LNCAP (cell line): ENCODE results near the gene ARHGAP8.

Experiments used
- CTCF ChIP-seq: fragments of 450-650 bp; IDR thresholded peaks from 2 replicates; pipeline ENCODE4 v1.5.1; 2017; ENCODE audit warnings: mild to moderate bottlenecking

The ARHGAP8 gene

GRCh38 chr22:44783091-44783490 lies 30.7 kb downstream of the ARHGAP8 start:
- no peak for TF ChIP-seq CTCF

GRCh38 chr22:44783581-44783980 lies 31.2 kb downstream of the ARHGAP8 start:
- TF ChIP-seq CTCF, result no peak

GRCh38 chr22:44786136-44786535 lies 33.8 kb downstream of the ARHGAP8 start:
- no peak for TF ChIP-seq CTCF

GRCh38 chr22:44786610-44787009 lies 34.2 kb downstream of the ARHGAP8 start:
- TF ChIP-seq CTCF, result no peak

DNA sequence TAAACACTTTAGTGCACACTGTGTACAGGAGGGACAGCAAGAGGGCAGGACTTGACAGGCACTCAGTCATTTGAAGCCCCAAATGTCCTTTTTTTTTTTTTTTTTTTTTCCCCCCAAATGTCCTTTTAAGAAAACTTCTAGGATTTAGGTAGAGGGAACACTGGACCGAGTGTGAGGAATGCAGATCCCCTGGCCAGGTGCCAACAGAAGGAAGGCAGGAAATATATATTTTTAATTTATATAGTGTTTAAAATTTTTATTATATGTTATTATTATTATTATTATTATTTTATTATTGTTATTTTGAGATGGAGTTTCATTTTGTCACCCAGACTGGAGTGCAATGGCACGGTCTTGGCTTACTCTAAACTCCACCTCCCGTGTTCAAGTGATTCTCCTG lies 35.5 kb downstream of the ARHGAP8 start:
- TF ChIP-seq CTCF, result no peak

GRCh38 chr22:44793106-44793505 lies 40.7 kb downstream of the ARHGAP8 start:
- TF ChIP-seq CTCF, result no peak

DNA sequence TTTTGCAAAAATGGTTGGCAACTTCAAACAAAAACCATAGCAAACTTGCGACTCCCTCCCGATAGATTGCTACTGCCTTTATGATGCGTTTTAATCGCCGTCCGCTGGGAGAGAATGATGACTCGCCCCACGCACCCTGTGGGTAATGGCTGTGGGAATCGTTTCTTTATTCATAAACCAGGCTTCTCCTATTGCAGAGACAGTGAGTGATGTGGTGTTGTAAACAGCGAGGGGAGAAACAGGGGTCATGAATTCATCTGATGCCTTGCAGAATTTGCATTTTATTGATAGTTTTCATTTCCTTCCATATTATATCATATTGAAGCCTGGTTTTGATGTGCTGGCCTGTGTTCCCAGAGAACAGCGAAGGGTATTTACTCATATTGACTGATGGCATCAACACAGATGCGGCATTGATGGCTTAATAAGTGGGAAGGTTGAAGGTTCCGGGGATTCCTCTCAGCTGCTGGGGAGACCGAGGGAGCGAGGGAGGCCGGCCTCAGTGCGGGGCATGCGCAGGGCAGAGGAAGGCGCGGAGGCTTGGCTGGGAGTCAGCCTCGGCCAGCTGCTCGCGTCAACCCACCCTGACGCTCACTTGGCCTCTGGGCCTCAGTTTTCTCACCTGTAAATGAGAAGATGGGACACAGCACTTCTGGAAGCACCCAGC lies 41.3 kb downstream of the ARHGAP8 start:
- TF ChIP-seq CTCF, result no peak
